Transverse colon (tissue), 4 donors: ENCODE measurements around the gene GABRD.

ENCODE experiments used
- CTCF ChIP-seq, 5 experiments: fragments of 200-600 bp in 3 of 5; fragments of 450-650 bp in 2 of 5; sonication (generic) in 3 of 5; IDR thresholded peaks; 1 replicate in 2 of 5; 2 replicates in 3 of 5; pipeline ENCODE4 v1.5.1; 2016 to 2017; ENCODE audit warnings: antibody characterized with exemption in 5 of 5, inconsistent platforms in 3 of 5, mild to moderate bottlenecking in 2 of 5, moderate library complexity in 1 of 5
- EP300 ChIP-seq: sonication (generic); formaldehyde crosslinking; IDR thresholded peaks from one replicate; pipeline ENCODE4 v1.6.1; 2017; ENCODE audit warnings: antibody characterized with exemption, low read depth
- POLR2A ChIP-seq: fragments of 450-650 bp; IDR thresholded peaks from one replicate; pipeline ENCODE4 v1.6.1; 2016; ENCODE audit warnings: antibody characterized with exemption, mild to moderate bottlenecking, moderate library complexity
- POLR2AphosphoS5 ChIP-seq, 3 donors: sonication (generic); formaldehyde crosslinking; IDR thresholded peaks; one replicate each; pipeline ENCODE4 v1.6.1; 2016; ENCODE audit warnings: antibody characterized with exemption in 3 of 3

- TF ChIP-seq CTCF (IDR thresholded peaks at IDR 0.05) (no peak), EP300 (no peak), POLR2A (no peak), POLR2AphosphoS5 (IDR thresholded peaks at IDR 0.05) (no peak)
Observed at GRCh38 chr1:2050793-2051682, 31.9 kb downstream of the GABRD start.
